ENCODE data around the gene CFAP46. TPM values are rescaled to one million over a fixed set of nuclear protein-coding genes. Genes with fewer than 3 reads are reported as not detected.

Gene CFAP46
- total and polyA plus RNA-seq, 2 of the 4 experiments (the other 2 are of a cell fraction): 1.3 to 1.8 TPM

DNA sequence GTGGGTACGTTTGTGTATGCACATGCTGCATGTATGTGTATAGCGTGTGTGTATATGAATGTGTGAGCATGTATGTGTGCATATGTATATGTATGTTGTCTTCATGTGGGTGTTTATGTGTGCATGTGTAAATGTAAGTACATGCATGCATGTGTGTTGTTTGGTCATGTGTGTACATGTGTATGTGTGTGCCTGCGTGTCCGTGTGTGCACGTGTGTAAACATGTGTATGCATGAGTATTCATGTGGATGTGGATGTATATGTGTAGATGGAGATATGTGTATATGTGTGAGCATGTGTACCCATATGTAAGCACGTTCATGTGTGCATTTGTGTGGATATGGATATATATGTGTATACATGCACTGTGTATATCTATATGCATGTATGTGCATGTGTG is 5.5 kb upstream of the CFAP46 start:
- no peak overlapping the region for H3K27ac ChIP-seq (ENCODE audit: insufficient read depth, low read length)
- H2AFZ ChIP-seq (replicated peaks; ENCODE audit: low read length, poor library complexity): no peak overlapping the region
- no peak overlapping the region for H2AK9ac ChIP-seq (replicated peaks; ENCODE audit: low read depth, low read length, poor library complexity)
- WGBS, 2 experiments (ENCODE audit: extremely low coverage in 2 of 2, insufficient read length in 1 of 2): 54% methylated on average over 3 of the region's 6 CpGs; no CpG with 5 or more reads in 1 of the 2 experiments
- dilution Hi-C loops (cut with HindIII; ENCODE audit: low sequenced_read_pairs, unreplicated experiment) (no loop called here), intact Hi-C loops (cut with micrococcal nuclease) (no loop called here), in situ Hi-C loops (cut with MboI; ENCODE audit: low sequenced_read_pairs) (no loop called here)
- H4K91ac ChIP-seq (ENCODE audit: insufficient read depth, low read depth, low read length): no peak overlapping the region
- H2AK5ac ChIP-seq (ENCODE audit: low read depth, low read length): no peak overlapping the region
- ChIA-PET POLR2A (ENCODE audit: unreplicated experiment) (no interaction called here), CTCF (interaction anchor here (1.1 kb wide), 1 partner anchor 15 kb away, joined by 3 read pairs; no protein-coding TSS in a partner anchor)
- H3K4me2 ChIP-seq (ENCODE audit: low read depth, low read length): no peak overlapping the region
- peaks cover 18% of the 10 kb centered on the region for H3K27me3 ChIP-seq (ENCODE audit: control insufficient read depth, insufficient read depth, low read length)
- H3K4ac ChIP-seq (ENCODE audit: low read depth, low read length): no peak overlapping the region
- no peak for ATAC-seq (ENCODE audit: low read depth)
- no peaks in the 10 kb centered on the region for H3K4me1 ChIP-seq (ENCODE audit: control insufficient read depth, insufficient read depth, low read length)
- H3K36me3 ChIP-seq (ENCODE audit: control insufficient read depth, insufficient read depth, low read length): no peaks in the 10 kb centered on the region
- BruUV-seq (replicated peaks): no TSS peak
- H3K23ac ChIP-seq (ENCODE audit: low read depth, low read length): no peak overlapping the region
- TF ChIP-seq CHD1 (IDR thresholded peaks at IDR 0.05; ENCODE audit: low read depth, low read length) (no peak), FOS (IDR thresholded peaks at IDR 0.05; ENCODE audit: low read depth, low read length) (no peak), BHLHE40 (IDR thresholded peaks at IDR 0.05; ENCODE audit: low read depth, low read length) (no peak), RCOR1 (IDR thresholded peaks at IDR 0.05; ENCODE audit: insufficient replicate concordance, low read length) (no peak), RAD21 (IDR thresholded peaks at IDR 0.05; ENCODE audit: low read length) (no peak)
- TF ChIP-seq, protein P1, sequence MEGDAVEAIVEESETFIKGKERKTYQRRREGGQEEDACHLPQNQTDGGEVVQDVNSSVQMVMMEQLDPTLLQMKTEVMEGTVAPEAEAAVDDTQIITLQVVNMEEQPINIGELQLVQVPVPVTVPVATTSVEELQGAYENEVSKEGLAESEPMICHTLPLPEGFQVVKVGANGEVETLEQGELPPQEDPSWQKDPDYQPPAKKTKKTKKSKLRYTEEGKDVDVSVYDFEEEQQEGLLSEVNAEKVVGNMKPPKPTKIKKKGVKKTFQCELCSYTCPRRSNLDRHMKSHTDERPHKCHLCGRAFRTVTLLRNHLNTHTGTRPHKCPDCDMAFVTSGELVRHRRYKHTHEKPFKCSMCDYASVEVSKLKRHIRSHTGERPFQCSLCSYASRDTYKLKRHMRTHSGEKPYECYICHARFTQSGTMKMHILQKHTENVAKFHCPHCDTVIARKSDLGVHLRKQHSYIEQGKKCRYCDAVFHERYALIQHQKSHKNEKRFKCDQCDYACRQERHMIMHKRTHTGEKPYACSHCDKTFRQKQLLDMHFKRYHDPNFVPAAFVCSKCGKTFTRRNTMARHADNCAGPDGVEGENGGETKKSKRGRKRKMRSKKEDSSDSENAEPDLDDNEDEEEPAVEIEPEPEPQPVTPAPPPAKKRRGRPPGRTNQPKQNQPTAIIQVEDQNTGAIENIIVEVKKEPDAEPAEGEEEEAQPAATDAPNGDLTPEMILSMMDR (conservative IDR thresholded peaks at IDR 0.05; ENCODE audit: low read depth, low read length): no peak
- TF ChIP-seq, protein P2, sequence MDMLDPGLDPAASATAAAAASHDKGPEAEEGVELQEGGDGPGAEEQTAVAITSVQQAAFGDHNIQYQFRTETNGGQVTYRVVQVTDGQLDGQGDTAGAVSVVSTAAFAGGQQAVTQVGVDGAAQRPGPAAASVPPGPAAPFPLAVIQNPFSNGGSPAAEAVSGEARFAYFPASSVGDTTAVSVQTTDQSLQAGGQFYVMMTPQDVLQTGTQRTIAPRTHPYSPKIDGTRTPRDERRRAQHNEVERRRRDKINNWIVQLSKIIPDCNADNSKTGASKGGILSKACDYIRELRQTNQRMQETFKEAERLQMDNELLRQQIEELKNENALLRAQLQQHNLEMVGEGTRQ (IDR thresholded peaks at IDR 0.05; ENCODE audit: low read depth, low read length): no peak
- H4K5ac ChIP-seq (ENCODE audit: low read depth, low read length): no peak overlapping the region
- no peak overlapping the region for H3K18ac ChIP-seq (ENCODE audit: low read depth, low read length)
- no peaks in the 10 kb centered on the region for H3K9me3 ChIP-seq (ENCODE audit: control insufficient read depth, insufficient read depth, low read length)
- H3K9me1 ChIP-seq (ENCODE audit: insufficient read depth, low read length): no peaks in the 10 kb centered on the region
- H2BK5ac ChIP-seq (ENCODE audit: low read depth, low read length, poor library complexity, severe bottlenecking): no peak overlapping the region
- H3K14ac ChIP-seq (replicated peaks; ENCODE audit: low read depth, low read length): no peak overlapping the region
- no peaks in the 10 kb centered on the region for H3K79me1 ChIP-seq (ENCODE audit: low read depth in 1 of 2, low read length in 2 of 2)
- H4K20me1 ChIP-seq (ENCODE audit: insufficient read depth, low read length): no peaks in the 10 kb centered on the region
- no peak overlapping the region for H2BK20ac ChIP-seq (ENCODE audit: low read depth, low read length)
- H3K9ac ChIP-seq (ENCODE audit: low read depth, low read length): no peak overlapping the region
- H3K4me3 ChIP-seq (ENCODE audit: insufficient read depth, low read depth, low read length): no peak overlapping the region
- DNase-seq: no peak
- no peak overlapping the region for H2BK15ac ChIP-seq (ENCODE audit: low read depth, low read length)
- H2BK120ac ChIP-seq (ENCODE audit: low read depth, low read length): no peak overlapping the region
- H3K56ac ChIP-seq (ENCODE audit: extremely low read depth, insufficient read depth, low read length): no peak overlapping the region
- H4K8ac ChIP-seq (ENCODE audit: low read depth in 2 of 2, low read length in 2 of 2): no peak overlapping the region
